ENCODE data around the gene PLAAT4.

DNA sequence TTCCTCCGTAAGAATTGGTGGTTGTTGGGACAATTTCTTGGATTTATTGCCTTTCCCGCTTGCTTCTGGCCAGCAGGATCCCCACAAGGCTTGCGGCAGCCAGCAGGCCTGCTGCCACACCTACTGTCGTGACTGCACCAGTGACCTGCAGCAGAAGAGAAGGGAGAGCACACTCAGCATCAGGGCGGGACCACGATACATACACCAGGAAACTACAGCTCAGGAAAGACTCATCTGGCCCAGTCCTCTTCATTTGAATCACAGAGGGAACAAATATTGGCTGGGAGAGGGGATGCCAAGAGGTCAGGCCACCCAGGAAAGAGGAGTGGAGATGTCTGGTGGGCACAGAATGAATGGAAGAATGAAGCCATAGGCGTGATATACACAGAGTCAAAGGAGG is 16.3 kb downstream of the PLAAT4 start:
- no peak for TF ChIP-seq EZH2 (IDR thresholded peaks at IDR 0.05; ENCODE audit: insufficient read depth, poor library complexity, severe bottlenecking)
- TF ChIP-seq EZH2phosphoT487 (IDR thresholded peaks at IDR 0.05; ENCODE audit: insufficient read depth, low read depth), result no peak
